ENCODE results near the gene FRMPD2. TPM values are rescaled to one million over a fixed set of nuclear protein-coding genes. Genes with fewer than 3 reads are reported as not detected.

The FRMPD2 gene
- total and polyA plus RNA-seq, 2 experiments from 2014 or later: not detected

- Histone ChIP-seq H3K79me2 (ENCODE audit: insufficient read depth) (no peaks in the 10 kb centered on the region), H2AFZ (no peak overlapping the region), H3K27ac (no peak overlapping the region), H3K27me3 (replicated peaks; ENCODE audit: insufficient read depth) (peaks cover 31% of the 10 kb centered on the region), H3K9me2 (ENCODE audit: insufficient read depth) (no peaks in the 10 kb centered on the region), H3K36me3 (ENCODE audit: low read depth) (no peaks in the 10 kb centered on the region), H3K4me2 (ENCODE audit: unreplicated experiment) (no peak overlapping the region), H4K20me1 (ENCODE audit: insufficient read depth) (no peaks in the 10 kb centered on the region), H3F3A (ENCODE audit: insufficient read depth) (no peaks in the 10 kb centered on the region), H3K9me3 (ENCODE audit: low read depth) (no peaks in the 10 kb centered on the region), H3K9ac (no peak overlapping the region), H3K4me1 (ENCODE audit: insufficient read depth) (no peaks in the 10 kb centered on the region), H3K4me3 (no peak overlapping the region)
- WGBS, 2 experiments (ENCODE audit: low coverage in 1 of 2, low lambda C conversion rate in 2 of 2, missing lambda C conversion rate in 2 of 2): 22 to 30% methylated on average over 2 of the region's 2 CpGs
- TF ChIP-seq EZH2phosphoT487 (IDR thresholded peaks at IDR 0.05; ENCODE audit: insufficient read depth, low read depth) (no peak), EZH2 (IDR thresholded peaks at IDR 0.05; ENCODE audit: insufficient read depth, poor library complexity, severe bottlenecking) (no peak)
- no peak for DNase-seq
- in situ Hi-C loops (cut with MboI): no loop called here
Measured at GRCh38 chr10:48273741-48274140, 755 bp downstream of the FRMPD2 start.

GRCh38 chr10:48272682-48273081 lies 1.8 kb downstream of the FRMPD2 start:
- H2AFZ ChIP-seq: no peak overlapping the region
- TF ChIP-seq EZH2phosphoT487 (IDR thresholded peaks at IDR 0.05; ENCODE audit: insufficient read depth, low read depth) (no peak), EZH2 (IDR thresholded peaks at IDR 0.05; ENCODE audit: insufficient read depth, poor library complexity, severe bottlenecking) (no peak)
- H3F3A ChIP-seq (ENCODE audit: insufficient read depth): no peaks in the 10 kb centered on the region
- no peaks in the 10 kb centered on the region for H3K9me3 ChIP-seq (ENCODE audit: low read depth)
- H3K4me1 ChIP-seq (ENCODE audit: insufficient read depth): no peaks in the 10 kb centered on the region
- peaks cover 42% of the 10 kb centered on the region for H3K27me3 ChIP-seq (replicated peaks; ENCODE audit: insufficient read depth)
- H3K36me3 ChIP-seq (ENCODE audit: low read depth): no peaks in the 10 kb centered on the region
- no peak for DNase-seq
- in situ Hi-C loops (cut with MboI): no loop called here
- no peak overlapping the region for H3K27ac ChIP-seq
- no peaks in the 10 kb centered on the region for H3K9me2 ChIP-seq (ENCODE audit: insufficient read depth)
- H4K20me1 ChIP-seq (ENCODE audit: insufficient read depth): no peaks in the 10 kb centered on the region
- H3K79me2 ChIP-seq (ENCODE audit: insufficient read depth): no peaks in the 10 kb centered on the region
- WGBS, 2 experiments (ENCODE audit: low coverage in 1 of 2, low lambda C conversion rate in 2 of 2, missing lambda C conversion rate in 2 of 2): 99 to 100% methylated on average over 2 of the region's 2 CpGs
- no peak overlapping the region for H3K4me2 ChIP-seq (ENCODE audit: unreplicated experiment)
- H3K4me3 ChIP-seq: no peak overlapping the region
- no peak overlapping the region for H3K9ac ChIP-seq

- no peak for DNase-seq
- in situ Hi-C loops (cut with MboI): no loop called here
- Histone ChIP-seq H3K9me3 (ENCODE audit: low read depth) (no peaks in the 10 kb centered on the region), H3K27me3 (replicated peaks; ENCODE audit: insufficient read depth) (peaks cover 44% of the 10 kb centered on the region), H2AFZ (no peak overlapping the region), H3K9ac (no peak overlapping the region), H3K4me2 (ENCODE audit: unreplicated experiment) (no peak overlapping the region), H3K4me1 (ENCODE audit: insufficient read depth) (no peaks in the 10 kb centered on the region), H3K9me2 (ENCODE audit: insufficient read depth) (no peaks in the 10 kb centered on the region), H4K20me1 (ENCODE audit: insufficient read depth) (no peaks in the 10 kb centered on the region), H3K36me3 (ENCODE audit: low read depth) (no peaks in the 10 kb centered on the region), H3F3A (ENCODE audit: insufficient read depth) (no peaks in the 10 kb centered on the region), H3K4me3 (no peak overlapping the region), H3K27ac (no peak overlapping the region), H3K79me2 (ENCODE audit: insufficient read depth) (no peaks in the 10 kb centered on the region)
- 36 to 39% methylated on average over 5 of the region's 5 CpGs for WGBS, 2 experiments (ENCODE audit: low coverage in 1 of 2, low lambda C conversion rate in 2 of 2, missing lambda C conversion rate in 2 of 2)
- TF ChIP-seq EZH2 (IDR thresholded peaks at IDR 0.05; ENCODE audit: insufficient read depth, poor library complexity, severe bottlenecking): no peak
- TF ChIP-seq EZH2phosphoT487 (IDR thresholded peaks at IDR 0.05; ENCODE audit: insufficient read depth, low read depth): no peak
Measured at GRCh38 chr10:48271047-48271730, 3.3 kb downstream of the FRMPD2 start.

GRCh38 chr10:48266528-48266927 lies 8.0 kb downstream of the FRMPD2 start:
- no peak overlapping the region for H3K9ac ChIP-seq
- H3K79me2 ChIP-seq (ENCODE audit: insufficient read depth): no peaks in the 10 kb centered on the region
- H3K4me1 ChIP-seq (ENCODE audit: insufficient read depth): no peaks in the 10 kb centered on the region
- no peak overlapping the region for H3K27ac ChIP-seq
- in situ Hi-C loops (cut with MboI): no loop called here
- no peak overlapping the region for H3K4me3 ChIP-seq
- DNase-seq: no peak
- TF ChIP-seq EZH2phosphoT487 (IDR thresholded peaks at IDR 0.05; ENCODE audit: insufficient read depth, low read depth) (no peak), EZH2 (IDR thresholded peaks at IDR 0.05; ENCODE audit: insufficient read depth, poor library complexity, severe bottlenecking) (no peak)
- H3K4me2 ChIP-seq (ENCODE audit: unreplicated experiment): no peak overlapping the region
- no peaks in the 10 kb centered on the region for H3K36me3 ChIP-seq (ENCODE audit: low read depth)
- no peaks in the 10 kb centered on the region for H3K9me2 ChIP-seq (ENCODE audit: insufficient read depth)
- H2AFZ ChIP-seq: no peak overlapping the region
- WGBS, 2 experiments (ENCODE audit: low coverage in 1 of 2, low lambda C conversion rate in 2 of 2, missing lambda C conversion rate in 2 of 2): 54% methylated on average over 4 of the region's 4 CpGs
- H3F3A ChIP-seq (ENCODE audit: insufficient read depth): no peaks in the 10 kb centered on the region
- H4K20me1 ChIP-seq (ENCODE audit: insufficient read depth): no peaks in the 10 kb centered on the region
- H3K27me3 ChIP-seq (replicated peaks; ENCODE audit: insufficient read depth): peaks cover 54% of the 10 kb centered on the region
- H3K9me3 ChIP-seq (ENCODE audit: low read depth): no peaks in the 10 kb centered on the region
